ENCODE data around the gene DNAI1. TPM values are rescaled to one million over a fixed set of nuclear protein-coding genes. Genes with fewer than 3 reads are reported as not detected.

Gene DNAI1
- total RNA-seq, 4 donors from 2014 or later: 0.42 to 3.9 (median 0.66) TPM; not detected in 1

- H3K4me3 ChIP-seq: no peak overlapping the region
- TF ChIP-seq POLR2A (IDR thresholded peaks at IDR 0.05) (no peak), EP300 (IDR thresholded peaks at IDR 0.05) (no peak), CTCF (IDR thresholded peaks at IDR 0.05) (no peak)
- WGBS, 2 donors: 66 to 76% methylated on average over 2 of the region's 2 CpGs
These were observed 82.2 kb downstream of the DNAI1 start for GRCh38 chr9:34540827-34541226.

GRCh38 chr9:34541540-34541939 lies 82.9 kb downstream of the DNAI1 start:
- WGBS, 2 donors: 77 to 82% methylated on average over 7 of the region's 7 CpGs
- Histone ChIP-seq H3K27ac (no peak overlapping the region), H3K4me3 (no peak overlapping the region), H3K27me3 (peaks cover 0 to 3% of the 10 kb centered on the region in 2 donors), H3K4me1 (peaks cover 0 to 4% (median 2%) of the 10 kb centered on the region in 4 donors), H3K36me3 (no peaks in the 10 kb centered on the region), H3K9me3 (no peaks in the 10 kb centered on the region)
- DNase-seq (ENCODE audit: low spot score in 2 of 2): no peak
- TF ChIP-seq EP300 (IDR thresholded peaks at IDR 0.05): no peak
- TF ChIP-seq POLR2A (IDR thresholded peaks at IDR 0.05): no peak
- TF ChIP-seq CTCF (IDR thresholded peaks at IDR 0.05): no peak

More at GRCh38 chr9:34540827-34541226, 82.2 kb downstream of the DNAI1 start:
- no peaks in the 10 kb centered on the region for H3K36me3 ChIP-seq
- H3K27ac ChIP-seq: no peak overlapping the region
- no peak for DNase-seq (ENCODE audit: low spot score in 2 of 2)
- H3K4me1 ChIP-seq: no peaks in the 10 kb centered on the region
- no peaks in the 10 kb centered on the region for H3K9me3 ChIP-seq
- peaks cover 0 to 3% of the 10 kb centered on the region in 2 donors for H3K27me3 ChIP-seq

DNA sequence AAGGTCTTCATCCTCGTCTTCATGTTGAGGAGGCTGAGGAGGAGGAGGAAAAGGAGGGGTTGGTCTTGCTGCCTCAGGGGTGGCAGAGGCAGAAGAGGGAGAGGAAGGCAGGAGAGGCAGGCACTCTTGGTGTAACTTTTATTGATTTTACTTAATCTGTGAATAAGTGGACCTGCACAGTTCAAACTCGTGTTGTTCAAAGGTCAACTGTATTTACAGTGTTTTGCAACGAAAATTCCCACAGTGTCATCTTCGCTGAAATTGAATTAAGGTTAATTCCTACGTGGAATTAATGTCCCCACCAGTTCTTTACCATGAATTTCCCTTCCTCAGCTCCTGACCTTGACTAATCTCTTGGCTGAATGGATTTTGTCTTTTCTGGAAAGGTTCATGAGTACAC lies 85.4 kb downstream of the DNAI1 start:
- Histone ChIP-seq H3K27me3 (peaks cover 0 to 9% of the 10 kb centered on the region in 2 donors), H3K9me3 (no peaks in the 10 kb centered on the region), H3K36me3 (no peaks in the 10 kb centered on the region), H3K4me3 (no peak overlapping the region), H3K27ac (no peak overlapping the region), H3K4me1 (peaks cover 0 to 22% (median 7%) of the 10 kb centered on the region in 4 donors)
- 70% methylated on average over 5 of the region's 5 CpGs for WGBS, 2 donors
- no peak for TF ChIP-seq CTCF (IDR thresholded peaks at IDR 0.05)
- no peak for TF ChIP-seq POLR2A (IDR thresholded peaks at IDR 0.05)
- no peak for TF ChIP-seq EP300 (IDR thresholded peaks at IDR 0.05)
- no peak for DNase-seq (ENCODE audit: low spot score in 2 of 2)

- TF ChIP-seq CTCF (IDR thresholded peaks at IDR 0.05): no peak
- TF ChIP-seq EP300 (IDR thresholded peaks at IDR 0.05): no peak
- no peak for TF ChIP-seq POLR2A (IDR thresholded peaks at IDR 0.05)
- Histone ChIP-seq H3K9me3 (no peaks in the 10 kb centered on the region), H3K4me1 (peaks cover 0 to 22% (median 7%) of the 10 kb centered on the region in 4 donors), H3K36me3 (no peaks in the 10 kb centered on the region), H3K27ac (no peak overlapping the region), H3K4me3 (no peak overlapping the region), H3K27me3 (peaks cover 0 to 9% of the 10 kb centered on the region in 2 donors)
- whole genome bisulfite sequencing, 2 donors: 78 to 93% methylated on average over 4 to 6 of the region's 6 CpGs
- no peak for DNase-seq (ENCODE audit: low spot score in 2 of 2)
These were observed 86.9 kb downstream of the DNAI1 start for GRCh38 chr9:34545497-34545896.

- no peak for TF ChIP-seq EP300 (IDR thresholded peaks at IDR 0.05)
- no peak for TF ChIP-seq POLR2A (IDR thresholded peaks at IDR 0.05)
- TF ChIP-seq CTCF (IDR thresholded peaks at IDR 0.05): no peak
- WGBS, 2 donors: 68 to 78% methylated on average over 7 of the region's 7 CpGs
- H3K9me3 ChIP-seq: no peaks in the 10 kb centered on the region
- H3K27me3 ChIP-seq: peaks cover 0 to 9% of the 10 kb centered on the region in 2 donors
- no peaks in the 10 kb centered on the region for H3K36me3 ChIP-seq
- no peak overlapping the region for H3K27ac ChIP-seq
- no peak overlapping the region for H3K4me3 ChIP-seq
- H3K4me1 ChIP-seq: peaks cover 0 to 22% (median 7%) of the 10 kb centered on the region in 4 donors
- DNase-seq (ENCODE audit: low spot score in 2 of 2): no peak
These were observed 87.7 kb downstream of the DNAI1 start for GRCh38 chr9:34546102-34546833.

Measured in tibial nerve (tissue), 4 donors.